Psoas muscle (tissue), 8 donors: Measurements from ENCODE around the gene RHO. TPM values are rescaled to one million over a fixed set of nuclear protein-coding genes. Genes with fewer than 3 reads are reported as not detected.

Source experiments
- ATAC-seq, 4 donors: fragments of 200-7000 bp; cut with Tn5 transposase; one replicate each; pipeline ENCODE4 v1.9.1; 2020; ENCODE audit warnings: moderate library complexity in 3 of 4, mild to moderate bottlenecking in 2 of 4
- DNase-seq, 2 donors: peaks; one replicate each; pipeline ENCODE4 v3.0.0-alpha.2; 2020
- H3K27ac ChIP-seq: fragments of 200-600 bp; one replicate; pipeline ENCODE4 v1.8.0; 2022
- H3K27me3 ChIP-seq, 3 donors: fragments of 200-600 bp in 1 of 3; one replicate each; pipeline versions ENCODE4 v1.6.1 to v1.8.0; 2013 to 2022; ENCODE audit warnings: low read length in 2 of 3, mild to moderate bottlenecking in 2 of 3, moderate library complexity in 1 of 3; ENCODE audit not compliant: insufficient read depth in 3 of 3
- H3K36me3 ChIP-seq, 2 donors: fragments of 200-600 bp in 1 of 2; one replicate each; pipeline versions ENCODE4 v1.6.1 to v1.8.0; 2013 to 2022; ENCODE audit warnings: low read depth in 1 of 2, mild to moderate bottlenecking in 1 of 2, moderate library complexity in 1 of 2; ENCODE audit not compliant: insufficient read depth in 1 of 2
- H3K4me1 ChIP-seq: fragments of 200-600 bp; one replicate; pipeline ENCODE4 v1.8.0; 2022
- H3K4me3 ChIP-seq: fragments of 200-600 bp; one replicate; pipeline ENCODE4 v1.8.0; 2022; ENCODE audit warnings: mild to moderate bottlenecking
- H3K9me3 ChIP-seq: fragments of 200-600 bp; one replicate; pipeline ENCODE4 v1.8.0; 2022
- CTCF ChIP-seq: fragments of 200-600 bp; IDR thresholded peaks from one replicate; pipeline ENCODE4 v1.8.0; 2022; ENCODE audit warnings: antibody characterized with exemption
- WGBS, 3 donors: extraction: QIAGEN DNeasy Blood & Tissue Kit; methylation state at CpG; one replicate each; pipeline versions ENCODE4 v1.1.6 to v1.1.7; 2013; 5-methylcytosine and 5-hydroxymethylcytosine counted together
- intact Hi-C, 2 donors: fragments of 100-400 bp; cut with DNase I; formaldehyde crosslinking; loops; one replicate each; pipeline versions ENCODE4 v1.11.0 to v1.14.2; 2022
- polyA plus RNA-seq, 3 donors: library from polyadenylated mRNA; stranded (reverse); fragments of 200-250 nt; gene quantifications; one replicate each; pipeline ENCODE4 v1.2.3, GENCODE V29; 2013
- total RNA-seq, 4 donors: library from RNA; stranded (reverse); fragmentation: NEBNext Ultra II Directional in 2 of 4; extraction: Animal tissue kit (Norgen Biotek cat#: 25700) in 2 of 4; gene quantifications; one replicate each; pipeline versions ENCODE4 v1.2.1 to v1.2.4, GENCODE V29; 2021 to 2023
- donor health status: healthy with polysubstance abuse.
- donor health status: DM: no; HTN: no; CAD: no; lungs with moderate emphysema.
- donor health status: Bipolar disorder and iron deficiency.
- donor health status: healthy.
- donor health status: DM: yes; HTN: yes; CAD: no.
- donor health status: DM: no; HTN: no; CAD: no.
- donor health status: DM: no; HTN: no; CAD: no.
- donor health status: DM: yes; HTN: yes; CAD: no.

The RHO gene
- total and polyA plus RNA-seq, 7 donors = 0.01 TPM; not detected in 6

GRCh38 chr3:129502641-129503408 is 25.6 kb upstream of the RHO start:
- no peak for DNase-seq
- no peaks in the 10 kb centered on the region for H3K9me3 ChIP-seq
- peak overlapping the region; percentile 33 for H3K27ac ChIP-seq
- no peaks in the 10 kb centered on the region for H3K27me3 ChIP-seq
- intact Hi-C loops = no loop called here
- ATAC-seq = peak; percentile 30 to 80 (median 59)
- H3K4me1 ChIP-seq = peaks cover 38% of the 10 kb centered on the region
- H3K36me3 ChIP-seq = no peaks in the 10 kb centered on the region
- TF ChIP-seq CTCF = no peak
- H3K4me3 ChIP-seq = no peak overlapping the region
- 71 to 79% (median 73%) methylated on average over 18 of the region's 18 CpGs for WGBS, 3 donors

- peaks cover 38% of the 10 kb centered on the region for H3K4me1 ChIP-seq
- ATAC-seq (peak in 3 of 4 donors; percentile 16 to 30 (median 16)), DNase-seq (no peak)
- H3K9me3 ChIP-seq = no peaks in the 10 kb centered on the region
- WGBS, 3 donors = 81 to 83% (median 83%) methylated on average over 13 of the region's 13 CpGs
- peak overlapping the region; percentile 33 for H3K27ac ChIP-seq
- H3K4me3 ChIP-seq = no peak overlapping the region
- TF ChIP-seq CTCF = no peak
- no peaks in the 10 kb centered on the region for H3K27me3 ChIP-seq
- H3K36me3 ChIP-seq = no peaks in the 10 kb centered on the region
- intact Hi-C loops = no loop called here
Measured at GRCh38 chr3:129503471-129504291, 24.8 kb upstream of the RHO start.

GRCh38 chr3:129504471-129505100 is 23.9 kb upstream of the RHO start:
- Histone ChIP-seq H3K36me3 (no peaks in the 10 kb centered on the region), H3K4me1 (peaks cover 36% of the 10 kb centered on the region), H3K27ac (peak overlapping the region; percentile 71), H3K27me3 (no peaks in the 10 kb centered on the region), H3K9me3 (no peaks in the 10 kb centered on the region), H3K4me3 (no peak overlapping the region)
- intact Hi-C loops = loop anchor here in 1 of 2 donors (5.0 kb wide), 1 partner anchor 98 kb away; no protein-coding TSS in a partner anchor
- peak; percentile 89 to 96 (median 94) for ATAC-seq
- no peak for DNase-seq
- WGBS, 3 donors = 56 to 63% (median 56%) methylated on average over 5 of the region's 5 CpGs
- no peak for TF ChIP-seq CTCF

GRCh38 chr3:129505341-129505740 is 23.1 kb upstream of the RHO start:
- H3K9me3 ChIP-seq = no peaks in the 10 kb centered on the region

More at GRCh38 chr3:129505341-129505740, 23.1 kb upstream of the RHO start:
- Histone ChIP-seq H3K4me1 (peaks cover 36% of the 10 kb centered on the region), H3K27me3 (no peaks in the 10 kb centered on the region), H3K4me3 (no peak overlapping the region), H3K27ac (peak overlapping the region; percentile 71), H3K36me3 (no peaks in the 10 kb centered on the region)
- intact Hi-C loops = loop anchor here in 1 of 2 donors (5.0 kb wide), 1 partner anchor 97 kb away; no protein-coding TSS in a partner anchor
- WGBS, 3 donors = 68 to 77% (median 70%) methylated on average over 6 of the region's 6 CpGs
- DNase-seq = no peak
- ATAC-seq = peak in 1 of 4 donors; percentile 5
- no peak for TF ChIP-seq CTCF
